ENCODE measurements around the gene ALDH4A1. TPM values are rescaled to one million over a fixed set of nuclear protein-coding genes. Genes with fewer than 3 reads are reported as not detected.
A peak's percentile ranks its signal among the peaks of the same experiment; 100 is the strongest.

Gene ALDH4A1
- total RNA-seq, 4 donors from 2014 or later = 19.9 to 24.8 (median 22.5) TPM

- Histone ChIP-seq H3K4me1 (peaks cover 0 to 13% (median 0%) of the 10 kb centered on the region in 3 donors), H3K4me3 (no peak overlapping the region), H3K27me3 (no peaks in the 10 kb centered on the region), H3K27ac (no peak overlapping the region), H3K9me3 (no peaks in the 10 kb centered on the region), H3K36me3 (peaks cover 0 to 38% of the 10 kb centered on the region in 2 donors)
- TF ChIP-seq POLR2A (IDR thresholded peaks at IDR 0.05) (no peak), POLR2AphosphoS5 (IDR thresholded peaks at IDR 0.05) (no peak), EP300 (IDR thresholded peaks at IDR 0.05) (no peak), CTCF (IDR thresholded peaks at IDR 0.05) (no peak)
- no peak for ATAC-seq
- 80 to 100% methylated on average over 1 of the region's 3 CpGs for WGBS, 2 donors (ENCODE audit: low coverage in 1 of 2)
These were observed 26.6 kb downstream of the ALDH4A1 start for GRCh38 chr1:18875796-18876128.

GRCh38 chr1:18875107-18875795 is 27.1 kb downstream of the ALDH4A1 start:
- peaks cover 0 to 34% of the 10 kb centered on the region in 2 donors for H3K36me3 ChIP-seq
- TF ChIP-seq POLR2AphosphoS5 (IDR thresholded peaks at IDR 0.05) (no peak), EP300 (IDR thresholded peaks at IDR 0.05) (no peak), CTCF (IDR thresholded peaks at IDR 0.05) (peak in 3 of 4 experiments; percentile 62 to 83 (median 76))
- no peaks in the 10 kb centered on the region for H3K27me3 ChIP-seq
- H3K4me3 ChIP-seq = no peak overlapping the region
- no peaks in the 10 kb centered on the region for H3K9me3 ChIP-seq
- WGBS, 2 donors (ENCODE audit: low coverage in 1 of 2) = 80% methylated on average over 1 of the region's 20 CpGs; no CpG with 5 or more reads in 1 of the 2 donors
- no peak overlapping the region for H3K27ac ChIP-seq
- H3K4me1 ChIP-seq = peaks cover 0 to 13% (median 0%) of the 10 kb centered on the region in 3 donors
- peak; percentile 75 for ATAC-seq

GRCh38 chr1:18874600-18874999 is 27.8 kb downstream of the ALDH4A1 start:
- Histone ChIP-seq H3K4me1 (peaks cover 0 to 13% (median 0%) of the 10 kb centered on the region in 3 donors), H3K36me3 (peaks cover 0 to 34% of the 10 kb centered on the region in 2 donors), H3K9me3 (no peaks in the 10 kb centered on the region), H3K27me3 (no peaks in the 10 kb centered on the region), H3K4me3 (no peak overlapping the region), H3K27ac (no peak overlapping the region)
- TF ChIP-seq CTCF (IDR thresholded peaks at IDR 0.05) (no peak), EP300 (IDR thresholded peaks at IDR 0.05) (no peak), POLR2AphosphoS5 (IDR thresholded peaks at IDR 0.05) (no peak), POLR2A (IDR thresholded peaks at IDR 0.05) (no peak)
- 83% methylated on average over 2 of the region's 8 CpGs; no CpG with 5 or more reads in 1 of the 2 donors for WGBS, 2 donors (ENCODE audit: low coverage in 1 of 2)
- no peak for ATAC-seq

GRCh38 chr1:18874036-18874435 is 28.3 kb downstream of the ALDH4A1 start:
- WGBS, 2 donors (ENCODE audit: low coverage in 1 of 2) = 71 to 100% methylated on average over 1 to 2 of the region's 6 CpGs
- H3K36me3 ChIP-seq = peaks cover 0 to 34% of the 10 kb centered on the region in 2 donors
- no peak for TF ChIP-seq POLR2A (IDR thresholded peaks at IDR 0.05)
- no peak for TF ChIP-seq EP300 (IDR thresholded peaks at IDR 0.05)

GRCh38 chr1:18872071-18872611 is 30.2 kb downstream of the ALDH4A1 start:
- H3K4me3 ChIP-seq = no peak overlapping the region
- no CpG with 5 or more reads among the region's 8 CpGs for WGBS, 2 donors (ENCODE audit: low coverage in 1 of 2)
- H3K27ac ChIP-seq = no peak overlapping the region
- H3K36me3 ChIP-seq = peaks cover 0 to 28% of the 10 kb centered on the region in 2 donors
- TF ChIP-seq CTCF (IDR thresholded peaks at IDR 0.05) = no peak
- TF ChIP-seq POLR2A (IDR thresholded peaks at IDR 0.05) = no peak
- no peak for TF ChIP-seq POLR2AphosphoS5 (IDR thresholded peaks at IDR 0.05)
- TF ChIP-seq EP300 (IDR thresholded peaks at IDR 0.05) = no peak
- ATAC-seq = no peak
- H3K9me3 ChIP-seq = no peaks in the 10 kb centered on the region
- peaks cover 16% of the 10 kb centered on the region for H3K27me3 ChIP-seq
- H3K4me1 ChIP-seq = peaks cover 0 to 13% (median 0%) of the 10 kb centered on the region in 3 donors

More at GRCh38 chr1:18874036-18874435, 28.3 kb downstream of the ALDH4A1 start:
- ATAC-seq = no peak
- Histone ChIP-seq H3K27ac (no peak overlapping the region), H3K4me1 (peaks cover 0 to 13% (median 0%) of the 10 kb centered on the region in 3 donors), H3K4me3 (no peak overlapping the region), H3K27me3 (peaks cover 4% of the 10 kb centered on the region), H3K9me3 (no peaks in the 10 kb centered on the region)

Data from gastroesophageal sphincter (tissue), 4 donors.